NCI-H2196 treated with DMSO at 0.1 percent for 48 hours (cell line): ENCODE data around the gene TRAF5.
A peak's percentile ranks its signal among the peaks of the same experiment; 100 is the strongest.
"Not testable (repeated sequence)": the region's sequence is repeated elsewhere in the genome, so short reads cannot be mapped to it uniquely, and the experiment has no call there.

ENCODE experiments used
- DNase-seq: peaks from one replicate; lab custom pipeline; 2025; ENCODE audit not compliant: unreplicated experiment; lab: John Stamatoyannopoulos, UW

The TRAF5 gene, protein sequence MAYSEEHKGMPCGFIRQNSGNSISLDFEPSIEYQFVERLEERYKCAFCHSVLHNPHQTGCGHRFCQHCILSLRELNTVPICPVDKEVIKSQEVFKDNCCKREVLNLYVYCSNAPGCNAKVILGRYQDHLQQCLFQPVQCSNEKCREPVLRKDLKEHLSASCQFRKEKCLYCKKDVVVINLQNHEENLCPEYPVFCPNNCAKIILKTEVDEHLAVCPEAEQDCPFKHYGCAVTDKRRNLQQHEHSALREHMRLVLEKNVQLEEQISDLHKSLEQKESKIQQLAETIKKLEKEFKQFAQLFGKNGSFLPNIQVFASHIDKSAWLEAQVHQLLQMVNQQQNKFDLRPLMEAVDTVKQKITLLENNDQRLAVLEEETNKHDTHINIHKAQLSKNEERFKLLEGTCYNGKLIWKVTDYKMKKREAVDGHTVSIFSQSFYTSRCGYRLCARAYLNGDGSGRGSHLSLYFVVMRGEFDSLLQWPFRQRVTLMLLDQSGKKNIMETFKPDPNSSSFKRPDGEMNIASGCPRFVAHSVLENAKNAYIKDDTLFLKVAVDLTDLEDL

DNA sequence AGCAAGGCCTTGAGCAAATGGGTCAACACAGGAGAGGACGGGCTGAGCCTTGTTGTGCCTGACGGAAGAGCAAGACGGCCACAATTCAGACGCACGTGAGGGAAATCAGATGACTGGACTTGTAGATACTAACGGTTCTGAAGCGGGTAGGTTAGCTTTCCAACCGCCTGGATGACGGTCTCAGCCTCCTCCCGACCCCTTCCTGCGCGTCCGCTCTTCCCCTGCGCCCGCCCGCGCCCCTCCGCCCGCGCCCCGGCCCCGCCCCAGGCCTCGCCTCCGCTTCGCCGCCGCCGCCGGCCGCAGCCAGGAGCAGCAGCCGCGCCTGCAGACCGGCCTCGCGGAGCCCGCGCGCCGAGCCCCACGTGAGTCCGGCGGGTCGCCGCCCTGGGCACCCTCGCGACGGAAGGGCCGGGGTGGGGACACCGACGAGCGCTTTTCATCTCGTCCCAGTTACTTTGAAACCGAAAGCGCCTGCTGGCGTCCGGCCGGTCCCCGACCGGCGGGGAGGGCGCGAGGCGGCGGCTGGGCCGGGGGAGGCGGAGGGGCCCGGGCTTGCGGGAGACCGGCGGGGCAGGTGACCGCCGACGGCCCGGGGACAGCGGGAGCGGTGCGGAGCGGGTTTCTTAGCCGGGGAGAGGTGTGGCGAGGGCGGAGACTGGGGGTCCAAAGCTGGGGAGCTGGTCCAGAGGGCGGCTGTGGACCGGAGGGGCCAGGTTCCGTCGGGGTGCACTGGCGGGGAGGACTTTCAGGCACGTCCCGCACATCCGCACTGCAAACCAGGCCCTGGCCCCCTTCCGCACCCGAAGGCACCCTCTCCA is at the start of gene TRAF5:
TRAF5 (plus strand) TSS at position 306 of the 818 bp plus-strand sequence. CDS start 26,407 bp downstream, outside the sequence.
- DNase-seq = peak; percentile 34

DNA sequence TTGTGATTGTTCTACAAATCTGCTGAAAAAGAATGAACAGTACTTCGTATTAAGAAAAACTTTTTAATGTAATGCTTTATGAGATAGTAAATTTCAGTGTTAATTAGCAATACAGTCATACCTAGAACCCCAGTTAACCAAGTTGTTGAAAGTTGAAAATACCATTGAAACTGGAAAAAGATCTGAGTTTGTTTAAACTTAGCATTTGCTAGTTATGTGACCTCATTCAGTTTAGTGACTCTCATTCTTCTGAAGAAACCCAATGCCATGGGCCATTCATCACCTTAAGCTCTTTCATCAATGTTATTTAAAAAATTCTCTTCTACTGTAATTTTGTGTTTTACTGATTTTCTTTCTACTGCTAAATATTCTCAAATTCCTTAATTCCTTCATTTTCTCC is 47.3 kb upstream of the TRAF5 start:
- no peak for DNase-seq

DNA sequence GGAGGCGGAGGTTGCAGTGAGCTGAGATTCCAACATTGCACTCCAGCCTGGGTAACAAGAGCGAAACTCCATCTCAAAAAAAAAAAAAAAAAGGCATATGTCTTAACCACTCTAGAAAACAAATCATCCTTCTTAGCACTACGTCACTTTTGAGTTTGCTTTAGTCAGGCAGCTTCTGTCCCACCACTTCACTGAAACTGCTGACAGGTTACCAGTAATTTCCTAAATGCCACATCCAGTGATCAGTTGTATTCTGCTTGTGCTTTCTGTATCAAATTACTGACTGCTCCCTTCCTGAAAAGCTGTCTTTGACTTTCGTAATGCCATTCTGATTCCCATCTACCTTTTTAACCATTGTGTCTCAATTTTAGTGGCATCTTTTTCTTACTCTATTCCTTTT is 45.7 kb upstream of the TRAF5 start:
- DNase-seq = no peak

DNA sequence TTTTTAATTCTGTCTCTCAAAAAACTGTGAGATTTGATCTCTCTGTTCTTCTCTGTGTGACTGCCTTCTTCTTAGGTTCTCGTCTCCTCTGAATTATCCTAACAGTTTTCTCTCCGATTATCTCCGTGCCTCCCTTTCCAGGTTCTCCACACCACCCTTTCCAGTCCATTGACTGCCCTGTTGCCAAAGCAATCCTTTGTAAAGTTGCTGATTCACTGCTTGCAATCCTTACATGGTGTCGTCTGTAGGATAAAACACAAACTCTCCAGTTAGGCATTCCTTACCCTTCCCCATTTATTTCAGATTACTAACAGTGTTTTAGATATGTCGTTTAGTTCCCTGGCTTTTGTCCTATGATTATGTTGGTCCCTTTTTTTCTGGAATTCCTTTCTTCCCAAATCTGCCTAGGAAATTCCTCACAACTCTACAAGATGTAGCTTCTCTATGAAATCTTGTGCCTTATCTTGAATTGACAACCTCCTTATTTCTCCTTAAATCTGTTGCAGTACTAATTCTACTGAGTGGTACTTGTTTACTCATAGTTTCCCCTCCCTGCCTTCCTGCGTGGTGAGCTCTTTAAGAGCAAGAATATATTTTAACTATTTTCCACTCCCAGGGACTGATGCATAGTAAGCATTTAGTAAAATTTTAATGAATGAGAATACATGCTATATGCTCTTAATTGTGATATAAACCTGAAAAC is 45.2 kb upstream of the TRAF5 start:
- DNase-seq = no peak

DNA sequence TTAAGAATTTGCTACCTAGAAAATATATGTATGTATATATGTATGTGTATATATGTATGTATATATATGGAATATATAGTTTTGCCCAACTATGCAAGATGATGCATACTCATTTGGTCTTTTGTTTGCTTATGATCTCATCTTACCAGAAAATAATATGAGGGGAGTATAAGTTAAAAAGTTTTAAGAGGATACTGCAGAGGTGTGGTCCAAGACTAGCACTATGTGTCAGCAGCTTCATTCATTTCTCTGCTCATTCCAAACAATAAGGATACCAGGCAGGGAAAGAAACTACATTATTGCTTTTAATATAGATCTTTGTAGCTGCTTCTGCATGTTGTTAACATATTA is 44.6 kb upstream of the TRAF5 start:
- no peak for DNase-seq

DNA sequence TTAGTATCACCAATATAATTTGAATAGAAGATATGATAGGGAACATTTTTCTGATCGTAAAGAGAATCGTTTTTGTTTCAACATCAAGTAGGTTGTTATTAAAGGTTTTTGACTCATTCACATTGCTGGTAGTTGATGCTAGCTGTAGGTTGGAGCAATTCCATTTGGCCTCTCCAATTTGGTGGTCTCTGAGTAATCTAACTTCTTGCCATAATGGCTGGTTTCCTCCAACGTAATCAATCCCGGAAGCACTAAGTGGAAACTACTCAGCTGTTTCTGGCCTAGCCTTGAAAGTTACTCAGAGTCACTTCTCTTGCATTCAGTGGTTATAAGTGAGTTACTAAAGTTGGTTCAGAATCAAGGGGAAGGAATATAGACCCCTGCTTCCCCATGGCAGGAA is 41.4 kb upstream of the TRAF5 start:
- DNase-seq = no peak

DNA sequence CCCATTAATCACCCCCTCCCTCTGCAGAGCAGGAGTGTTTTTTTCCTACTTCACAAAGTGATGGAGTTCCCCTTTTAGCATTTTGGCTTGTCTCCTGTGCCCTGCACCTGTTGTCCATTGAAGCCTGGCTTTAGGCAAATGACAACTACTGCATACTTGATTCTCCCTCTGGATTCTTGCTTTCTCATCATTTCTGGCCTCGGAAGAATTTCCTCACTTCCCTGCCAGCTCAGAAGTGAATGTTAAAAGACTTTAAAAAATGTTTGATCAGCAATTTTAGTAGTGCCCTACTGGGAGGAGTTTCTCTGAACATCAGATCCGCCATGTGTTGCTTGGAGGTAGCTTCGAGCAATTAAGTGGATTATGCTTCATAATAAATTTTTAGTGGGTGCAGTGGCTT is 39.4 kb upstream of the TRAF5 start:
- no peak for DNase-seq

DNA sequence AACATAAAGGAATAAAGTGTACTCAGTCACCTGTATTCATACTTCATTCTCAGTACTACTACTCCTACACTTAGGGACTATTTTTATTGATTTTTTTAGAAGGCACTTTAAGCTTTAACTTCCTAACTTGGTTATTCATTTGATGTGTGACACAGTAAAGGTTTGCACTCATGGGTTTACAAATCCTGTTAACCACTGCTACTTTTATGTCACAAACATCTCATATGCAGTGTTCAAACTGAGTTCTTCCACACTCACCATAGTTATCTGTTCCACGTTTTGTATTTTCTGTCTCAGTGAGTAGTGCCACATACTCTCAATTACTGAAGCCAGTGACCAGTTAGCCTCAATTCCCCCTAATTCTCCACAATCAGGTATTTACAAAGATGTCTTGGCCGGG is 34.2 kb upstream of the TRAF5 start:
- DNase-seq = no peak

DNA sequence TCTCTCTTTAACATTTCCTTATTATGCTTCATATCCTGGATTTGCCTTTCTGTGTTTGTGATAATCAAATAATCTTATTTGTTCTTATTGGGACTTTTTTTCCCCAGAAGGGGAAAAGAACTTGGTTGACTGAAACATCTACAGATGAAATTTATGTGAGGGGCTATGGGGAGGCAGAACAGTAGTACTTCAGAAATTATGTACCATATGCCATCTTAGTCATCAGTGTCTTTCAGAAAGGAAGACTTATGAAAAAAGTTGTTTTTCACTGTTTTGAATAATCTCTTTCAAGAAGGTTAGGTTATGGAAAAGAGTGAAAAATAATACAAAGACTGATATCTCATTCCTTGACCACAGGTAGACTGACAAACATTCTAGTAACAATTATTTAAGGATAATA is 30.2 kb upstream of the TRAF5 start:
- DNase-seq = no peak

DNA sequence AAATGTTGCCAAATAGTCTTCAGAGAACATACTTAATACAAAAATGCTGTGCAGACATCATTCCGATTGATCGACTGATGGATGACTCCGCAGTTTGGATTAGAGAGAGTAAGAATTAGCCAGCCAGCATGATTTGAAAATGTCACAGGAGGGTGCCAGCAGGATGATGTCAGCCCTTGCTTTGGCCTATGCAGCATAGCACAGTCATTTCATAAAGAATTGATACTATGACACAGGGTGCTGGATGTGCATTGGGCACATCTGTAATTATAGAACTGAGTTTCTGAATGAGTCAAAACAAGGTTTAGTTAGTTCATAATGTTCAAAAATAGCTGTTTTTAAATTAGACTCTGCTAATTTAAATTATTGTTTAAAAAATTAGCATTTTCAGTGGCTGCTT is 21.6 kb upstream of the TRAF5 start:
- DNase-seq = no peak

DNA sequence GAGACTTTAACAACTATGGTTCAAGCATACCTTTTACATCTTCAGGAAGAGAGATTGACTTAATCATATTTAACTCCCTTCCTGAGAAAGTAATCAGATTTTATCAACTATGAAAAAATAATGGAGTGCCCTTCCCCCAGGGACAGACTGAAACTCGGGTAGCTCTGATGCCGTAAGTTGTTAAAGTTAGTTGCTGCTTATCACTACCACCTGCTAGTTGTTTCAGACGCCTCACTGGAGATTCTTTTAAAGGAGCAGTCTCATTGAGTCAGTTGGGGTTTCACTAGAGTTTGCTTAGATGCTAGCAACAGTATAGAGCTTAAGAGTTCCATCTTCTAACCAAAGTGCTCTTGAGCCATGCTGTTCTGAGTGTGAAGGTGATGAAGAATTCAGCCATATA is 17.0 kb upstream of the TRAF5 start:
- DNase-seq = no peak

DNA sequence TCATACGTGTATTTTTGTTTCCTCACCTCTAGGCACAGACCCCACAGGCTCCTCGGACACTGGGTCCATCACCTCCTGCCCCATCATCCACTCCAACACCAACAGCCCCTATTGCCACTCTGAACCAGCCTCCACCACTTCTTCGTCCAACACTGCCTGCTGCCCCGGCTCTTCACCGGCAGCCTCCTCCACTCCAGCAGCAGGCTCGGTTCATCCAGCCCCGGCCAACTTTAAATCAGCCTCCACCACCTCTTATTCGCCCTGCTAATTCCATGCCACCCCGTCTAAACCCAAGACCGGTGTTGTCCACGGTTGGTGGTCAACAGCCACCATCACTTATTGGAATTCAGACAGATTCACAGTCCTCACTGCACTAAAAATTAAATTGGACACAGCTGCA is 13.2 kb upstream of the TRAF5 start:
- no peak for DNase-seq

DNA sequence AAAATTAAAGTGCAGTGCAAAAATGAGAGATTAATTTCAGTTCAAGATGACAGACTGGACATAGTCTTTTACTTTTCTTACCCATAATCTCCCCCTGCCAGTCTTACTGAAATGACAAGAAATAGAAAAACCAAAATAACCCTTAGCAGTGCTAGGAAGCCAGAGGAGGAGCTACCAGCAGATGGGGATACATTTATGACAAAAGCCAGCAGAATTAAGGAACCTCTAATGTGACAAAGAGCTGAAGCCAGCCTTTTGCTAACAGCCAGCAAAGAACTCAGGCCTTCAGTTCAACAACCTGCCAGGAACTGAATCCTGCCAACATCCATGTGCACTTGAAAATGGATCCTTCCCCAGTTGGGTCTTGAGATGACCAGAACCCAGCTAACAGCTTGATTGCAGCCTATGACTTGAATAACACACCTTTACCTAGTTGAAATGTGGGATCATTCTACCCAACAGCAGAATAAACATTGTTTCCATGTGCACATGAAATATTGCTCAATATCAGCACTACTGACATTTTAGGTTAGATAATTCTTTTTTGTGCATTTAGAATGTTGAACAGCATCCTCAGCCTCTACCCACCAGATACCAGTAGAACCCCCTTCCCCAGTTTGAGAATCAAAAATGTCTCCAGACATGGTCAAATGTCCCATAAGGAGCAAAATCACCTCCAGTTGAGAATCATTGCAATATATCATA is 7.9 kb upstream of the TRAF5 start:
- DNase-seq = no peak

DNA sequence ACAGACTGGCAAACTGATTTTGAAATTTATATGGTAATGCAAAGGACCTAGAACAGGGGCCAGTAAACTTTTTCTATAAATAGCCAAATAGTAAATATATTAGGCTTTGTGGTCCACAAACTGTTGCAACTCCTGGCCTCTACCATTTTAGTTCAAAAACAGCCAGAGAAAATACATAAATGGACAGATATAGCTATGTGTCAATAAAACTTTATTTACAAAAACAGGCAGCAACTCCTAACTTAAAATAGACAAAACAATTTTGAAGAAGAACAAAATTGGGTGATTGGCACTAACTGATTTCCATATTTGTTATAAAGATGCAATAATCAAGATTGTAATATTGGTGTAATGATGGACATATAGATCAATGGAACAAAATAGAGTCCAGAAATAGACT is 6.7 kb upstream of the TRAF5 start:
- DNase-seq = no peak

DNA sequence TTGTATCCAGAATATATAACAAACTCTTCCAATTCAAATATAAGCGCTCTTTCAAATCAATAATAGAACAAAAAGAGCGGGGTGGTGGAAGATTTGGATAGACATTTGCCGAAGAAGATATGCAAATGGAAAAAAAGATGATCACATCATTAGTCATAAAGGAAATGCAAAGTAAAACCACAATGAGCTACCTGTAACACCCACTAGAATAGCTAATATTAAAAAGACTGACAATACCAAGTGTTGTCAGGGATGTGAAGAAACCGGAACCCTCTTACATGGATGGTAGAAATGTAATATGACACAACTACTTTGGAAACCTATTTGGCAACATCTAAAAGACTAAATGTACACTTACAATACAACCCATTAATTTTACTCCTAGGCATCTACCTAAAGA is 5.7 kb upstream of the TRAF5 start:
- no peak for DNase-seq

DNA sequence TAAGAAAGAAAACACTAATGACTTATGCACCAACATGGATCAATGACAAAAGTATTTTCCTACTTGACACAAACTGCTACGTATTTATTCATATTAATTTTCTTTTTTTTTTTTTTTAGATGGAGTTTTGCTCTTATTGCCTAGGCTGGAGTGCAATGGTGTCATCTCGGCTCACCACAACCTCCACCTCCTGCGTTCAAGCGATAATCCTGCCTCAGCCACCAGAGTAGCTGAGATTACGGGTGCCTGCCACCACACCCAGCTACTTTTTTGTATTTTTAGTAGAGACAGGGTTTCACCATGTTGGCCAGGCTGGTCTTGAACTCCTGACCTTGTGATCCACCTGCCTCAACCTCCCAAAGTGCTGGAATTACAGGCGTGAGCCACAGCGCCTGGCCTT is 5.0 kb upstream of the TRAF5 start:
- not testable (repeated sequence) for DNase-seq

DNA sequence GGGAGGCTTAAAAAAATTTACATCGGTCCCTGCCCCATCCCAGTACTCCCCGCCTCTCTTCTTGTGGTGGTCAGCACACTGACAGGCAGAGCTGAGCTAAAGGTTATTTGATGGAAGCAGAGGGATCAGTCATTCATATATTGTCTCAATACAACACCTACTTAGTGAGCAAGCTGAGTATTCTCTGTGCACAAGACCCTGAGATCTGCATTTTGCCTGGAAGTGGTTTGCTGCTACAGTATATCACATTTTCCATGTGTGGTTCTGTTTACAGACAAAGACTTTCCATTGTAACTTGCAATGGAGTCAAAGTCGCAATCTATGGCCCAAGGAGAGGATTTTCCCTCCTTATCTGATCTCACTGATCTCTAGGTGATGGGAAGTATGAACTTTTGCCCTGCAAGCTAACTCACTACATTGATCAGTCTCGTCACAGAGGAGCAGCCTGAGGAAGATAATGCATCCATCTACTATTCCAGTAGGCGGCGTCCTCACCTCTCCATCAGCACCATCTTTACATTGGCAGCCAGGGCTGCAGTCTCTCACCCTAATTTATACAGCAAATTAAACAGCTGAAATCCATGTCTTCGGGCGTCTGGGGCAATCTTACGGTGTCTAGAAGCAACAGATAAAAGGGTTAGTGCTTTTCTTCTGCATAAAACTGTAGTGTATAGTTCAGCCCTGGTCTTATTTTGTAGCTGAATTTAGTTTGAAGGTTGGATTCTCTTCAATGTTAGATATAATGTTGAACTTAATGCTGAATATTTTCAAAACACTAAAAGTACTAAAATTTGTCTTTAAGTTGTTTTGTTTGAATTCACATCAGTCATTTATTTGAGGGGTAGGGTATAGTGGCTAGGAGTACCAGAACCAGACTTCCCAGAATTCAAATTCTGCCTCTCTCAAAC is 3.2 kb upstream of the TRAF5 start:
- peak; percentile 63 for DNase-seq

DNA sequence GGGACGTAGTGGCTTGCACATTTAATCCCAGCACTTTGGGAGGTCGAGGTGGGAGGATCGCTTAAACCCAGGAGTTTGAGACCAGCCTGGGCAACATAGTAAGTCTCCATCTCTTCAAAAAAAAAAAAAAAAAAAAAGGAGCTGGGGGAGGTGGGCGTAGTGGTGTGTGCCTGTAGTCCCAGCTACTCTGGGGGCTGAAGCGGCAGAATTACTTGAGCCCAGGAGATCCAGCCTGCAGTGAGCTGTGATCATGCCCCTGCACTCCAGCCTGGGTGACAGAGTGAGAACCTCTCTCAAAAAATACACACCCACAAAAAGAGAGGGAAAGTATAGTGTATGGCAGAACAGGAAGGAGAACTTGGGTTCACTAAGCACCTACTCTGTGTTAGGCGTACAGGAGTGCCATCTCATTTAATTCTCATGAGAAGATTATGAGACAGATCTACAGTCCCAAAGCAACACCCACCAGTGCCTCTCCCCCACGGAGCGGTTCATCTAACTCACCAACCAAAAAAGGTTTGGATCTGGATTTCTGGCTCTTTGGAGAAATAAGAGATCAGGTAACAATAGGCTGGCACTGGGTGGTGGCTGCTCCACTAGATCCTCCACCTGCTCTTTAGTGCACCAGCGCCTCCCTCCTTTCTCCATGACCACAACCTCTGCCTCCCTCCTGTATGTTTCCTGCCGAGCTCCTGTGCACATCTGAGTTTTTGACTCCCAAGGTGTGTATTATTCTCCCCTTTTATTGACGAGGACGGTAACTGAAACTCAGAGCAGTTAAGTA is 1.4 kb upstream of the TRAF5 start:
- peak; percentile 39 for DNase-seq

DNA sequence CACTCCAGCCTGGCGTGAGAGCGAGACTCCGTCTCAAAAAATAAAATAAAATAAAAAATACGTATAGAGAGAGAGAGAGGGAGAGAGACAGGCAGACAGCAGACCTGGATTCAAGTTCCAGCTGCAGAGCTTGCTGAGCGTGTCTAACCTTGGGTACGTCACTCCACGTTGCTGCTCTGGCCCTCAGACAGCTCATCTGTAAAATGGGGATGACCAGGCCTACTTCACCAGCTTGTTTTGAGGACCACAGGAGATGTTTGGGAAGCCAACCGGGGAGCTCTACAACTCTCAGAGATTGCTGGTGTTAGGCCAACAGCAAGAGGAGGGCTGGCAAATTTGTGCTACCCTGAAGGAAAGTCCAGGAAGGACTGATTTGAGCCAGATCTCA is 499 bp upstream of the TRAF5 start:
- no peak for DNase-seq
